ENCODE results near the gene SAP25.

DNA sequence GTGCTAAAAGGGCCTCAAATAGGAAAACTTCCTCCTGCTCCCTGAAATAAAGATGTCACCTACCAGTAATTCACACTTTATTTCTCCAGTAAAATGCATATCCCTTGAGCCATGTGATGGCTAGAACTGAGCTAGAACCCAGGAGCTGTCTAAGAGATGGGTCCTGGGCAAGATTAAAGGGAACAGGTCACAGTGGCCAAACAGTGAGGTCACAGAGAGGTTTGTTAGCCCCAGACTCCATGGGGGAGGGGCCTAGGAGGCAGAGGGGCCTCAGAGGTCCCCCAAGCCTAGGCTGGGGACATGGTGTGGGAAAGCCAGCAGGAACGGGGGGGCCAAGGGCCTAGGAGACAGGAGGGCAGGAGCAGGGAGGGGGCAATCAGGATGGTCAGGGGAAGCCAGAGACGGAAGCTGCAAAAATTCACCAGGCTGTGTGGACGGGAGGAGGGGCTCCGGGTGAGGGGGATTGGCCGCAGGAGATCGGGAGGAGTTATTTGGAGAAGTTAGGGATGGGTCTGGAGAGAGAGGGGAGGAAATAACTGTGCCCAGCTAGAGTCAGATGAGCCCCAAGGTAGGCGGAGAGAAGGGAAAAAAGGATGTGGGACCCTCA, 15.7 kb upstream of the SAP25 start:
- TF ChIP-seq, protein P1, sequence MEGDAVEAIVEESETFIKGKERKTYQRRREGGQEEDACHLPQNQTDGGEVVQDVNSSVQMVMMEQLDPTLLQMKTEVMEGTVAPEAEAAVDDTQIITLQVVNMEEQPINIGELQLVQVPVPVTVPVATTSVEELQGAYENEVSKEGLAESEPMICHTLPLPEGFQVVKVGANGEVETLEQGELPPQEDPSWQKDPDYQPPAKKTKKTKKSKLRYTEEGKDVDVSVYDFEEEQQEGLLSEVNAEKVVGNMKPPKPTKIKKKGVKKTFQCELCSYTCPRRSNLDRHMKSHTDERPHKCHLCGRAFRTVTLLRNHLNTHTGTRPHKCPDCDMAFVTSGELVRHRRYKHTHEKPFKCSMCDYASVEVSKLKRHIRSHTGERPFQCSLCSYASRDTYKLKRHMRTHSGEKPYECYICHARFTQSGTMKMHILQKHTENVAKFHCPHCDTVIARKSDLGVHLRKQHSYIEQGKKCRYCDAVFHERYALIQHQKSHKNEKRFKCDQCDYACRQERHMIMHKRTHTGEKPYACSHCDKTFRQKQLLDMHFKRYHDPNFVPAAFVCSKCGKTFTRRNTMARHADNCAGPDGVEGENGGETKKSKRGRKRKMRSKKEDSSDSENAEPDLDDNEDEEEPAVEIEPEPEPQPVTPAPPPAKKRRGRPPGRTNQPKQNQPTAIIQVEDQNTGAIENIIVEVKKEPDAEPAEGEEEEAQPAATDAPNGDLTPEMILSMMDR (IDR thresholded peaks at IDR 0.05) = no peak
- no peak for TF ChIP-seq POLR2A (IDR thresholded peaks at IDR 0.05)

All from transverse colon (tissue), 3 donors.